H9 (cell line): ENCODE data around the gene POP4. TPM values are rescaled to one million over a fixed set of nuclear protein-coding genes. Genes with fewer than 3 reads are reported as not detected.

Source experiments
- DNase-seq: peaks from one replicate; pipeline ENCODE4 v3.0.0-alpha.2; 2017
- H2AFZ ChIP-seq: one replicate; pipeline ENCODE4 v1.6.1; 2013; ENCODE audit warnings: mild to moderate bottlenecking, low read length, control low read depth, moderate library complexity
- H2AK5ac ChIP-seq: 2 replicates; pipeline ENCODE4 v1.6.1; 2013; ENCODE audit warnings: low read length, control low read depth, mixed read lengths; ENCODE audit not compliant: insufficient read length
- H2BK120ac ChIP-seq: one replicate; pipeline ENCODE4 v1.6.1; 2013; ENCODE audit warnings: low read depth, mild to moderate bottlenecking, low read length, control low read depth, inconsistent platforms; ENCODE audit not compliant: poor library complexity, severe bottlenecking
- H2BK12ac ChIP-seq: 2 replicates; pipeline ENCODE4 v1.6.1; 2013; ENCODE audit warnings: low read length, control low read depth, mixed read lengths, low read depth; ENCODE audit not compliant: insufficient read length
- H2BK15ac ChIP-seq: 2 replicates; pipeline ENCODE4 v1.6.1; 2013; ENCODE audit warnings: low read depth, low read length, control low read depth
- H2BK20ac ChIP-seq: one replicate; pipeline ENCODE4 v1.6.1; 2013; ENCODE audit warnings: low read depth, mild to moderate bottlenecking, low read length, control low read depth, inconsistent platforms; ENCODE audit not compliant: poor library complexity, severe bottlenecking
- H2BK5ac ChIP-seq: 2 replicates; pipeline ENCODE4 v1.6.1; 2013; ENCODE audit warnings: low read length, control low read depth, mixed read lengths; ENCODE audit not compliant: insufficient read length
- H3K14ac ChIP-seq: 2 replicates; pipeline ENCODE4 v1.6.1; 2013; ENCODE audit warnings: low read length, control low read depth; ENCODE audit not compliant: insufficient read depth
- H3K18ac ChIP-seq: 2 replicates; pipeline ENCODE4 v1.6.1; 2013; ENCODE audit warnings: low read depth, mild to moderate bottlenecking, mixed read lengths, low read length, control low read depth; ENCODE audit not compliant: insufficient read length
- H3K23ac ChIP-seq: 2 replicates; pipeline ENCODE4 v1.6.1; 2013; ENCODE audit warnings: low read length, control low read depth, mixed read lengths, low read depth; ENCODE audit not compliant: insufficient read length
- H3K23me2 ChIP-seq: 2 replicates; pipeline ENCODE4 v1.6.1; 2013; ENCODE audit warnings: low read depth, mild to moderate bottlenecking, mixed read lengths, low read length, control low read depth; ENCODE audit not compliant: insufficient read length, poor library complexity, severe bottlenecking
- H3K27ac ChIP-seq: 2 replicates; pipeline ENCODE4 v1.5.1; 2013; ENCODE audit warnings: low read length, control low read depth, mixed read lengths, low read depth; ENCODE audit not compliant: insufficient read length
- H3K27me3 ChIP-seq: 2 replicates; pipeline ENCODE4 v1.6.1; 2013; ENCODE audit warnings: low read length, control low read depth, inconsistent platforms; ENCODE audit not compliant: insufficient read depth
- H3K4ac ChIP-seq: 2 replicates; pipeline ENCODE4 v1.6.1; 2013; ENCODE audit warnings: low read depth, mild to moderate bottlenecking, control low read depth, inconsistent platforms, low read length, moderate library complexity
- H3K4me1 ChIP-seq: 2 replicates; pipeline ENCODE4 v1.6.1; 2013; ENCODE audit warnings: low read length, control low read depth, inconsistent platforms; ENCODE audit not compliant: insufficient read depth
- H3K4me2 ChIP-seq: 2 replicates; pipeline ENCODE4 v1.6.1; 2013; ENCODE audit warnings: low read length, control low read depth, mixed read lengths; ENCODE audit not compliant: insufficient read length, insufficient read depth
- H3K56ac ChIP-seq: 2 replicates; pipeline ENCODE4 v1.6.1; 2013; ENCODE audit warnings: low read depth, mild to moderate bottlenecking, mixed read lengths, low read length, control low read depth; ENCODE audit not compliant: insufficient read length
- H3K79me1 ChIP-seq: 2 replicates; pipeline ENCODE4 v1.6.1; 2013; ENCODE audit warnings: low read depth, mild to moderate bottlenecking, moderate library complexity, low read length, control low read depth, inconsistent platforms; ENCODE audit not compliant: insufficient read depth, poor library complexity, severe bottlenecking
- H3K79me2 ChIP-seq: 2 replicates; pipeline ENCODE4 v1.6.1; 2013; ENCODE audit warnings: low read length, control low read depth, inconsistent platforms; ENCODE audit not compliant: insufficient read depth
- H3K9ac ChIP-seq: 2 replicates; pipeline ENCODE4 v1.6.1; 2013; ENCODE audit warnings: low read length, control low read depth, mixed read lengths; ENCODE audit not compliant: insufficient read length; ENCODE audit errors: extremely low read depth
- H3K9me3 ChIP-seq: one replicate; pipeline ENCODE4 v1.6.1; 2013; ENCODE audit warnings: low read depth, low read length, inconsistent platforms; ENCODE audit not compliant: control insufficient read depth
- H3T11ph ChIP-seq: one replicate; pipeline ENCODE4 v1.6.1; 2013; ENCODE audit warnings: mild to moderate bottlenecking, low read length, control low read depth, inconsistent platforms
- H4K20me1 ChIP-seq: one replicate; pipeline ENCODE4 v1.6.1; 2013; ENCODE audit not compliant: control insufficient read depth, insufficient read length, insufficient read depth
- H4K5ac ChIP-seq: 2 replicates; pipeline ENCODE4 v1.6.1; 2013; ENCODE audit warnings: low read depth, mild to moderate bottlenecking, mixed read lengths, low read length, control low read depth; ENCODE audit not compliant: insufficient read length
- H4K8ac ChIP-seq: replicated peaks from 2 replicates; pipeline ENCODE4 v1.6.1; 2013; ENCODE audit warnings: low read length, control low read depth, mixed read lengths, low read depth; ENCODE audit not compliant: insufficient read length
- H4K91ac ChIP-seq: 2 replicates; pipeline ENCODE4 v1.6.1; 2013; ENCODE audit warnings: low read depth, mild to moderate bottlenecking, moderate library complexity, mixed read lengths, low read length, control low read depth; ENCODE audit not compliant: insufficient read length
- H3K27ac Mint-ChIP-seq, 3 experiments: 2 replicates in 2 of 3; 3 replicates in 1 of 3; pipeline ENCODE4 v1.8.0; 2020 to 2021; ENCODE audit warnings: mixed read lengths in 3 of 3, mild to moderate bottlenecking in 1 of 3, moderate library complexity in 1 of 3
- H3K27me3 Mint-ChIP-seq: 2 replicates; pipeline ENCODE4 v1.8.0; 2021; ENCODE audit warnings: low read depth, mild to moderate bottlenecking, moderate library complexity, mixed read lengths
- H3K36me3 Mint-ChIP-seq, 3 experiments: 2 replicates in 2 of 3; 3 replicates in 1 of 3; pipeline ENCODE4 v1.8.0; 2020 to 2021; ENCODE audit warnings: low read depth in 3 of 3, mixed read lengths in 3 of 3; ENCODE audit not compliant: insufficient read depth in 1 of 3
- H3K4me1 Mint-ChIP-seq, 2 experiments: 2 replicates each; pipeline ENCODE4 v1.8.0; 2020; ENCODE audit warnings: mixed read lengths in 2 of 2
- H3K4me3 Mint-ChIP-seq, 2 experiments: 2 replicates in 1 of 2; 3 replicates in 1 of 2; pipeline ENCODE4 v1.8.0; 2020 to 2021; ENCODE audit warnings: mild to moderate bottlenecking in 2 of 2, mixed read lengths in 2 of 2, moderate library complexity in 1 of 2
- H3K9me3 Mint-ChIP-seq, 2 experiments: 2 replicates in 1 of 2; 3 replicates in 1 of 2; pipeline ENCODE4 v1.8.0; 2020; ENCODE audit warnings: mild to moderate bottlenecking in 2 of 2, mixed read lengths in 2 of 2, moderate library complexity in 1 of 2
- WGBS: extraction: QIAGEN DNeasy Blood & Tissue Kit; methylation state at CpG from one replicate; pipeline ENCODE4 v1.1.7; 2013; ENCODE audit warnings: missing lambda C conversion rate, low lambda C conversion rate, mixed read lengths; ENCODE audit not compliant: insufficient read length; ENCODE audit errors: extremely low coverage; 5-methylcytosine and 5-hydroxymethylcytosine counted together
- total RNA-seq: library from RNA; stranded (reverse); gene quantifications from 2 replicates; pipeline ENCODE4 v1.2.1, GENCODE V29; 2021
- TF ChIP-seq, protein P1 (sequence below): fragments of 200-600 bp; sonication (generic); conservative IDR thresholded peaks from 3 replicates; pipeline ENCODE4 v1.8.0; 2021; ENCODE audit warnings: antibody characterized with exemption, mild to moderate bottlenecking

POP4 gene
- total RNA-seq, 1 experiment from 2014 or later, result 51.4 TPM

DNA sequence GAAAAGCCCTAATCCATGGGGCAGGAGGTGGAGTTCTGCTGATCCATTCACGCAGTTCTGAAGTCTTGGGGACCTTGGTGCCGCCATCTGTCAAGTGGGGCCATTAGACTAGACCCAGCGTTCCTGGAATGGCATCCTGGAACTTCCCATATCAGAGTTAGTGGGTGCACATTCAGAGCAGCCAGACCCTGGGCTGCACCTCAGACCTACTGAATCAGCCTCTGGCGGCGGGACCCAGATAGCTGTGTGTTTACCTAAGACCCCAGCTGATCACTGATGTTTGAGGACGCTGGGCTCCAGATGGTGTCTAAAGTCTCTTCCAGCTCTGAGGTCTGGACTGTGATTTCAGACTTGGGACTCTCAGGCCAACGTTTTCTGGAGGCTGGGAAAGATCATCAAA is 12.8 kb downstream of the POP4 start:
- Mint-ChIP-seq H3K4me1 (peaks cover 0 to 4% of the 10 kb centered on the region in 2 experiments; a peak in 1 of 4 replicates), H3K4me3 (no peak overlapping the region), H3K27me3 (no peaks in the 10 kb centered on the region; the same call in 1 of the 2 replicates), H3K9me3 (no peaks in the 10 kb centered on the region), H3K27ac (no peak overlapping the region), H3K36me3 (peaks cover 10 to 18% (median 13%) of the 10 kb centered on the region in 3 experiments)
- H2AFZ ChIP-seq, result no peak overlapping the region
- no peaks in the 10 kb centered on the region for H3K79me1 ChIP-seq
- H3K9ac ChIP-seq, result no peak overlapping the region
- H4K5ac ChIP-seq, result no peak overlapping the region
- H3K18ac ChIP-seq, result no peak overlapping the region
- H4K8ac ChIP-seq, result no peak overlapping the region
- no peaks in the 10 kb centered on the region for H4K20me1 ChIP-seq
- H3K23ac ChIP-seq, result no peak overlapping the region
- no peak overlapping the region for H2BK5ac ChIP-seq
- H3K4ac ChIP-seq, result no peak overlapping the region
- TF ChIP-seq, protein P1, sequence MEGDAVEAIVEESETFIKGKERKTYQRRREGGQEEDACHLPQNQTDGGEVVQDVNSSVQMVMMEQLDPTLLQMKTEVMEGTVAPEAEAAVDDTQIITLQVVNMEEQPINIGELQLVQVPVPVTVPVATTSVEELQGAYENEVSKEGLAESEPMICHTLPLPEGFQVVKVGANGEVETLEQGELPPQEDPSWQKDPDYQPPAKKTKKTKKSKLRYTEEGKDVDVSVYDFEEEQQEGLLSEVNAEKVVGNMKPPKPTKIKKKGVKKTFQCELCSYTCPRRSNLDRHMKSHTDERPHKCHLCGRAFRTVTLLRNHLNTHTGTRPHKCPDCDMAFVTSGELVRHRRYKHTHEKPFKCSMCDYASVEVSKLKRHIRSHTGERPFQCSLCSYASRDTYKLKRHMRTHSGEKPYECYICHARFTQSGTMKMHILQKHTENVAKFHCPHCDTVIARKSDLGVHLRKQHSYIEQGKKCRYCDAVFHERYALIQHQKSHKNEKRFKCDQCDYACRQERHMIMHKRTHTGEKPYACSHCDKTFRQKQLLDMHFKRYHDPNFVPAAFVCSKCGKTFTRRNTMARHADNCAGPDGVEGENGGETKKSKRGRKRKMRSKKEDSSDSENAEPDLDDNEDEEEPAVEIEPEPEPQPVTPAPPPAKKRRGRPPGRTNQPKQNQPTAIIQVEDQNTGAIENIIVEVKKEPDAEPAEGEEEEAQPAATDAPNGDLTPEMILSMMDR, result no peak
- H3T11ph ChIP-seq, result no peak overlapping the region
- no peaks in the 10 kb centered on the region for H3K9me3 ChIP-seq
- no peak overlapping the region for H3K56ac ChIP-seq
- H3K79me2 ChIP-seq, result no peaks in the 10 kb centered on the region
- H3K4me2 ChIP-seq, result no peak overlapping the region
- no peaks in the 10 kb centered on the region for H3K4me1 ChIP-seq
- no CpG with 5 or more reads among the region's 7 CpGs for WGBS
- H3K27ac ChIP-seq, result no peak overlapping the region
- H3K27me3 ChIP-seq, result no peaks in the 10 kb centered on the region
- no peak overlapping the region for H2AK5ac ChIP-seq
- H2BK12ac ChIP-seq, result no peak overlapping the region
- H2BK120ac ChIP-seq, result no peak overlapping the region
- no peaks in the 10 kb centered on the region for H3K23me2 ChIP-seq
- DNase-seq, result no peak
- H2BK20ac ChIP-seq, result no peak overlapping the region
- no peak overlapping the region for H3K14ac ChIP-seq
- H4K91ac ChIP-seq, result no peak overlapping the region
- no peak overlapping the region for H2BK15ac ChIP-seq
